HG02852 (cell line): ENCODE results near the gene TBC1D8.

Experiments used
- ATAC-seq: cut with Tn5 transposase; IDR thresholded peaks from one replicate; pipeline ENCODE4 v1.9.1; 2021; ENCODE audit warnings: mild to moderate bottlenecking, moderate library complexity; ENCODE audit not compliant: unreplicated experiment

The TBC1D8 gene

DNA sequence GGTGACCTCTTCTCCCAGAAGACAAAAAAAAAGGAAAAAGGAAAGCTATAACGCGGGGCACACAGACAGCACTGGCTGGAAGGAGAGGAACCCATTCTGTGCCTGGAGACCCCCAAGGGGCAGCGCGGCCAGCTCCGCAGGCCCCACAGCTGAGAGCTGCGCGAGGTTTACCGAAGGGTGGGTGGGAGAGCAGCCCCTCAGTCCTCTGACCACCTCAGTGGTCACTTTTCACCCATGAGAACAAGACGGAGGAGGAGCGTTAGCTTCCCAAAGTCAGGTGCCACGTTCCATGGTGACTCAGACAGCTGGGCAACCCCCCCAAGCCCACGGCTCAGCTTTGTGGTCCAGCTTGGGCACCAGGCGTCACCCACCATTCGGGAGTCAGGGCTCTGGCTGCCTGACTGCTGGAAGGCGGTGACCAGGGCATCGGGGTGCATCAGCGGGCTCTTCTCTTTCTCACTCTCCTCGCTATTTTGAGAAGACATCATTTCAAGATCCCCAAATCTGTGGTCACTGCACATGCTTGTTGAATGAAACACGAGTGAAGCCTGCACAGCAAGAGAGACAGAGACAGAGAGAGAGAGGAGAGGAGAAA, 113.9 kb downstream of the TBC1D8 start:
- no peak for ATAC-seq

DNA sequence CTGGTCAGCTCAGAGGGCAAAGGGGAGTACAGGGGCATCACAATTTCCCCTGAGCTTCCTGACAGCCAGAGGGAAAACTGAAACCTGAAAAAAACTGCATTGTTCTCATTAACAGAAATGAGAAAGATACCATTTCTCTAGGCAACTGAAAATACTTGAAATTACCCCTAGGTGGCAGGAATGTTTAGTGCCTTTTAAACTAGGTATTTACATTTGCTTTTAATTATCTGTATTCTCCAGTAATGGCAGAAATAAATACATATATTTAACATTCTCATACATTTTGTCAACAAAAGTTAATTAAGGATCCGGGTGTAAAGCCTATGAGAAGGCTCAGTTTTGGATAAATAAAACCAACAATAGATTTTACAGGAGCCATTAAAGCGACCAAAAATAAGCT, 114.6 kb downstream of the TBC1D8 start:
- no peak for ATAC-seq

DNA sequence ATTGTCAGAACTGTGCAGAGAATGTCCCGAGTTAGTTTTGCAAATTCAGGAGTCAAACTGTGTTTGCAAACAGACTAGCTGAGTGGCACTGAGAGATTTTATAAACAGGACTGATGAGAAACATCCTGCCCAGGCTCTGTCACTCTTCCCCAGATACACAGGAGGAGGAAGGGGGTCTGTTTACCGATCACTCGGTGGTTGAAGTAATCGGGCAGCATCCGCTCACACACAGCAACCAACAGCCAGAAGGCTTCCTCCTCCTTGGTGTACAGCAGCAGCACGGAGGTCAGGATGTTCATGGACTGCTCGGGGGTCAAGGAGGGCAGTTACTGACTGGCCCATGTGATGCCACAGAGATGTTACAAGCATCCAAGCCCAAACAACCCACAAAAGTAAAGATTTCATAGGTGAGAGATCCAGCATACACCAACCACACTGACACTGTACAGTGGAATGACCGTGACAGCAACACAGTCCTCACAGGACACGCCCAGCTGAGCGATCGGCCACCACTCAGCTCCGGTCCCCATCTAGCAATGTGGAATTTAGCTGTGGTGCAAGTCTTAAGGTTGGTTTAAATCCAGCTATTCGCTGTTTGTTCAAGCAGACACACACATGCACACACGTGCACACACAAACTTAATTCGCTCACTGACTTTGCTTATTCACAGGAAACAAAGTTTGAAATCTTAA, 119.0 kb downstream of the TBC1D8 start:
- ATAC-seq = no peak

DNA sequence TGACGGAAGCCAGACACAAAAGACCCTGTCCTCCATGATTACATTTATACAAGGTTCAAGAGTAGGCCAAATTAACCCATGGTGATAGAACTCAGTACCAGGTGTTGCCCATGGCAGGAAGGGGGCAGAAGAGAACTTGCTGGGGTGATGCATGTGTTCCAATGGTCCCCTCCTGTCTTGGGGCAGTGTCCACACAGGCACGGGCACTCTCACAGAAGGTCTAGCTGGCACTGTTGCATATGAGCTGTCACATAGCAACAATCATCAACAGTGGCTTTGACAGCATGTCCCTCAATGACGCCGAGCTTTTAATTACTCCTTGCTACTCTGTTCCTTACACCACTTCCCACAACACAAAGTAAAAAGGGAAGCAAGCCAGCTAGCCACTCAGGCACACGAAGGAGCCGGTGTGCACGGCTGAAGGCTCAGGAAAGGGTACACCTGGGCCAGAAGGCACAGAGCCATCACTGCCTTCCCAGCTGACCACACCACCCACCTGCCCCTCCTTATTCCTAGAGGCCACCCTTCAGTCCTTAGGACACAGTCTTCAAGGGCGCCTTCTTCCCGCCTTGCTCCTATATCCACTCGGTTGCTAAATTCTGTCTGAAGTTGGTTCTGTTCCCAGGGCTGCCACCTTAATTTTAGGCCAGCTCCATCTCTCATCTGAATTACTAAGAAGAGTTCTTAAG, 120.2 kb downstream of the TBC1D8 start:
- no peak for ATAC-seq

DNA sequence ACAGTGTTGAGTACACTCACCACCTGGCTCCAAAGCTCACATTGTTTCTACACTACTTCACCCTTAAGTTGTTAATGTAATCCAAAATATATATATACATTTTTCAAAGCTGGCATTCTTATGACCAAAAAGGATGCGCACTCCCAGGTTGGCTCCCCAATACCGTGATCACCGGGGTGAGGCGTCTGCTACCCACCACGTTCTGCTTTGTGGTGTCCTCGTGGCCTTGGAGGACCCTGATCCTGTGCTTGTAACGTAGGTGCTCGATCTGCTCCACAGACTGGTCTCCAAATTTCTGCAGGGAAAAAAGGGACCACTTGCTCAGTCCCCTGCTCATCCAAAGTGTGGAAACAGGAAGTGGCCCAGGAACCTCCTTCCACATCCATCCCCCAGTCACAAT, 123.3 kb downstream of the TBC1D8 start:
- no peak for ATAC-seq

DNA sequence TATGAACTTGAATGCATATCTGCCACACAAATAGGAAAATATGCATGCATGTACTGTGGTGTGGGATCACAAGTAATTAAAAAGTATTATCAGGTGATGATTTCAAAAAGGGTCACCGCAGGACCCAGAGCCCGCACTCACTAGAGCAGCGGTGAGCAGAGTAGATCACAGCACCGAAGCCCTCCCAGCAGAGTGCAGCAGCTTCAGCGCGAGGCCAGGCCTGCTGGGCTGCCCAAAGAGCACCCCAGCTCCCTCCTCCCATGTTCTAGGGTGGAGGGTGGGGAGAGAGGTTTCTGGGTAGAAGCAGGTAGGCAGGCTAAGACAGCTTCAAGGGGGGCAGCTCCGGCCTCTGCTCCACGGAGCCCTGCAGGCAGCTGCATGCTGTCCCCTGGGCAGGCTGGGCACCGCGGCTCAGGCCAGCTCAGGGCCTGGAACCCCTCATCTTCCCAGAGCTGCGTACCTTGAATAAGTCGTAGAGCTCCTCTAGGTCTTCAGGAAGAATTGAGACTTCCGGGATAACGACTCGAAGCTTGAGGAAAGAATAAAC, 124.2 kb downstream of the TBC1D8 start:
- ATAC-seq = no peak

DNA sequence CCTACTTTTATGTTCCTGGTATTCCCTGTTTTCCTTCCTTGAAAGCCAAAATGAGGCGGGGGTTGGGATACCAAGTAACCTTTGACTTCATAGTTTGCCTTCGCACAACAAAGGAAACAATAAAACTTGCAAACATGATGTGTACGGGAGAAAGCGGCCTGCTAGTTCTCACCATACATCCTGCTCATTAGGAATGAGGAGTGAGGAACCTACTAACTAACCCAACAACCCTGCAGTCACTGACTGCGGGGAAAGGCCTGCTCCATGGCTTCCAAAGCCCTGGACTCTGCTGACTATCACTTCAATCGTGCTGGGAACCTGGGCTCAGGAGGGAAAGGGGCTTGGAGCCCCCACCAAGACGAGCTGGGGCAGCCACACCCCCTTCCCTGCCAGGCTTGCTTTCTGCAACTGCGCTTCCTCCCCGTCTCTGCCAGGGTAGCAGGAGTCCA, 124.9 kb downstream of the TBC1D8 start:
- no peak for ATAC-seq

DNA sequence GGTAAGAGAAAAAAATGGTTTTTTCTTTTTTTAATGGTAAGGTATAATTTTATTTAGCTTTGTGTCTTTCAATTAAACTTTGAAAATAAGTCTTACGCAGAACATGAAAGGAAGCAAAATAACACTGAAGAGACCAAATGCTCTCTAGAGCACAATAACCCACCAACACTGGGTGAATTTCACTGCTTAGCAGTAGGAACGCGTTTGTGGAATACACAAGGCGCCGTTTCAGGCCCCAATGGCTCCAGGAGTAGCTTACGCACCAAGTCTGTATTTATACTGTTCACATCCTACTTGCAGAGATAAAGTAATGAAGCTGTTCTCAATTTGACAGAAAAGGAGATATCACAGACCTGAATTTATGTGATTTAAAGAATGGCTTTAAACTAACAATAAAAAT, 125.6 kb downstream of the TBC1D8 start:
- ATAC-seq = no peak

DNA sequence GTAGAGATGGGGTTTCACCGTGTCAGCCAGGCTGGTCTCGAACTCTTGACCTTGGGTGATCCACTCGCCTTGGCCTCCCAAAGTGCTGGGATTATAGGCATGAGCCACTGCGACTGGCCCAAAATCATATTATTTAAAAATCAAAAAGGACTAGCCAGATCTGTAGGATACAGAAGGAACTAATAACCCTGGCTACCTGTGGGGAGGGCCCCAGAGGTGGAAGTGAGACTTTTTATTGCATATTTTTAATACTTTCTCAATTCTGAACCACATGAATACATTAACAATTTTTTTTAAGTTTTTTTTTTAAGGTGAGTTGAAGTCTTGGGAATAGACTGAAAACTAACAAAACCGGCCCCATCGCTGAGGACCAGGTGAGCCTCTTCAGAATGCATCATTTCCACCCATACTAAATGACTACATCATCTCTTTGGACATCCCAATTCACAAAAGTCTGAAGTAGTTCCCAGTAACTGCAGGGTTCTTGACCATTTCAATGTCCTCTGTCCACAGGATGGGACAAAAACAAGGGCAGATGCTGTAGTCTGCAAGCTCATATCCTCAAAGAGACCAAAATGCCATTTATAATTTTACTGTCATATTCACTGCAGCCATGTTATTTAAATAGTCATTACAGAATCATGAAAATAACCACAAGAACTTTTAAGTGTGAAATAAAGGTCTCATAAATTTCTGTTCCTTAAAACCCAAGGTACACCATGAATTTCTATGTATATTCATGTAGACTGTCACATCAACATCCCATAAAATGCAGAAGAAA, 127.7 kb downstream of the TBC1D8 start:
- ATAC-seq = no peak

DNA sequence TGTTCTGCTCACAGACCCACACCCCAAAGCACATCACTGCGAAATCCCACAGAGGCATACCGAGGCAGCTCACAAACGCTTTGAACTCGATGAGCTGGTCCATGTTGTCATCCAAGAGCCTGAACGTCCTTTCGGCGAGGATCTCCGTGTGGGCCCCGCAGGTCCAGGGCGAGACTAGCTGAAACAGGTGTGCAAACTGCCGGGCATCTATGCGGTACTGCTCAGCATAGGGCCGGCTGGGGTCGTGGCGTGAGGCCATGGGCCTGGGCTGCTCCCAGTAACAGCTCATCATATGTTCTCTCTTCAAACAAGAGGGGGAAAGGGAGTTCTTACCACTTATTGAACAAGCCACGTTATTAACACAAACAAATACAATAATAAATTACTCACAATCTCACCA, 129.0 kb downstream of the TBC1D8 start:
- no peak for ATAC-seq

DNA sequence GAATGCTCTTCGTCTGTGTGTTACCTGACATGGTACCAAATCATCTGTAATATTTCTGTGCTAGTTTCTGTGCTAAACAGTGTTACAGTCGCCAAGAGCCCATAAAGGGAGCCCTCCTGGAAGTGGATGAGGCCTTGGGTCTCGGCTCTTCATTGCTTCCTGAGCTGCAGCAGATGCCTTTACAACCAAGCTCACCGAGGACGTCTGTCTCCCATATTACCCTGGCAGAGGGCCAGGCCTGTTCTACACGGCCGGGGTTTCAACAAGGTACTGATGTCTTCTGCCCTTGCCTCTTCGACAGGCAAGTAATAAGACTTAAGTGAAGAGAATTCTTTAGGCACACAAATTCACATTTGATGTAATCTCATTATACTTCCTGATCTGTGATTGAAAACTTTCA, 132.2 kb downstream of the TBC1D8 start:
- ATAC-seq = no peak

DNA sequence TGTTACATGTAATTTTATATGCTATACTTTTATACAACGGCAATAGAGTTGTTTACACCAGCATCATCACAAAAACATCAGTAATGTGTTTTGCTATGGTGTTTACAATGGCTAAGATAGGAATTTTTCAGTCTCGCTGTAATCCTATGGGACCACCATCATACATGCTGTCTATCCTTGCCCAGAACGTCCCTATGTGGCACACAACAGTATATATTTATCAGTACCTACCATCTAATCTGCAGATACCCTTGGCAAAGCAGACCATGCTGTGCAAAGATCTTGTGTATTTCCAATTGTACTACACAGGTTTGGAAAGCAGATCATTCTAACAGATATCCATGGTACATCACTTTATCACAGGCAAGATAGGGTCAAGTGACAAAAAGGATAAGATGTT, 133.8 kb downstream of the TBC1D8 start:
- ATAC-seq = no peak

DNA sequence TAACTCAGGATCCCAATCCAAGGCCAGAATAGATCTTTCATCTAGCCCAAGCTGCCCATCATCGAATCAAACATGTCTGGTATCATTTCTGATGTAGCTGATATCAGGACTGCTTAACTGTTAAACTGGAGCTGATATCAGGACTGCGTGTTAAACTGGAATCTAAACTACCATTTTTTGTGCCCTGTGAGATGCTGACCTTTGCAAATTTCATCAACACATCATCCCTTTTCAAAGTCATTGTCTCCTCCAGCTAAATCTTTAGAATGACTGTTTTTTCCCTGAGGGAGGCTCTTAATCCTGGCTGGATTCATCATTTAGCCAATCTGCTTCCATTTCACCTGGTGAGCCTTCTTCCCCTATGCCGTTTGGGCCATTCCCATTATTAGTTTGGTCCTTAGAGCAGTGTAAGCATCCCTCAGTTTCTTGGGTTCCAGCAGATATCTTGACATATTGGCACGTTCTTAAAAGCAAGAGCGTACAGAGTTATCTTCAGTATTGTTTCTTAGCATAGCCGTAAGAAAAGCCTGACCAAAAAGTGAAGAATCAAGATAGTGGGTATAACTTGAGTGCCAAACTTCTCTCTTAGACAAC, 136.8 kb downstream of the TBC1D8 start:
- ATAC-seq = no peak

DNA sequence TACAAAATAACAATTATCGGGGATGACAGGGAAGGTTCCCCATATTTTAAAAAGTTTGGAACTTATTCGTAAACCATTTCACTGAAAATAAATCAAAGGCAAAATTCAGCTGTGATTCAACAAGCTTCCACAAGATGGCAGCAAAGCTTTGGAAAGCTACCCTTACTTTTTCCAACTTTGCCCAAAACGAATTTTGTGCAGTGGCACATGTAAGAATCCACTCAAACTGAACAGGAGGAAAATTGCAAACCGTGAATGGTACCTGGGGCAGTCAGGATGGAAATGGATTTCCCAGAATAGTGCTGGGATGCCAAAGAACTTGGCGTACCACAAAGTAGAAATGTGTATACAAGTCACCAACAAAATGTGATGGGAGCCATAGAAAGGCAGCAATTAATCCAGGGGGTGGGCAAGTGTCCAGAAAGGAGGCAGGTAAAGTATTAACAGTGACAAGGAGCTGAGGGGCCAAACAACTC, 138.4 kb downstream of the TBC1D8 start:
- no peak for ATAC-seq

DNA sequence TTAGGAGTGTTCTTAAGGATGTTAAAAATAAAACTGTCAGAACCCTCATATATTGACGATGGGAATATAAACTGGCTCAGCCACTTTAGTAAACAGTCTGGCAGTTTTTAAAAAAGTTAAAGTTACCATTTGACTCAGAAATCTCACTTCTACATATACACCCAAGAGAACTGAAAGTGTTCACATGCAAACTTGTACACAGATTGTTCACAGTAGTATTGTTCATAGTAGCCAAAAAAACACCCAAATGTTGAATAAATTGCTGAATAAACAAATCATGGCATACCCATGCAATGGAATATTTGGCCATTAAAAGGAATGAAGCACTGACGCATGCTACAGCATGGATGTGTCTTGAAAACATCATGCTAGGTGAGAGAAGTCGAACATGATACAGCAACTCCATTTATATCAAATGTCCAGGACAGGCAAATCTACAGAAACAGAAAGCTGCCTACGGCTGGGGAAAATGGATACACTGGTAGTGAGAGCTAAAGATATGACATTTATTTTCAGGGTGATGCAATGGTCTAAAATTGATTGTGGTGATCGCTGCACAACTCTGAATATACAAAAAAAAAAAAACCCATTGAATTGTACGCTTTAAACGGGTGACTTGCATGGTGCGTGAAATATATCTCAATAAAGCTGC, 139.0 kb downstream of the TBC1D8 start:
- peak; percentile 86 for ATAC-seq

DNA sequence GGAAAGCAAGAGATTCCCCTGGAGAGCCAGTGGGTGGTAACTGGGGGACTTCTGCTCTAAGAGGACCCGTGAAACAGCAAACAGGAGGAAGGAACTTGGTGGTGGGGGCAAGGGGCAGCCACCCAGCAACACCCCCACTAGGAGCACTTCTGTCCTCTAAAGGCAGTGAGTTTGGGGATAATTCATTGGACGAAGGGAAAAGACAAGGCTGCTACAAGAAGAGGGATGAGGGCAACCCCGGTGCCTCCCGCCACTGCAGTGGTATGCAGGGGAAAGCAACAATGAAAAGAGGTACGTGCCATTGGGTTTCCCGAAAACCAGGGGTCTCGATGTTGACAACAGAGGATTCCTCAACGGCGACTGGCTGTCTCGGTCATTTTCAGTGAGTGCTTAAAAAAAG, 140.0 kb downstream of the TBC1D8 start:
- no peak for ATAC-seq

DNA sequence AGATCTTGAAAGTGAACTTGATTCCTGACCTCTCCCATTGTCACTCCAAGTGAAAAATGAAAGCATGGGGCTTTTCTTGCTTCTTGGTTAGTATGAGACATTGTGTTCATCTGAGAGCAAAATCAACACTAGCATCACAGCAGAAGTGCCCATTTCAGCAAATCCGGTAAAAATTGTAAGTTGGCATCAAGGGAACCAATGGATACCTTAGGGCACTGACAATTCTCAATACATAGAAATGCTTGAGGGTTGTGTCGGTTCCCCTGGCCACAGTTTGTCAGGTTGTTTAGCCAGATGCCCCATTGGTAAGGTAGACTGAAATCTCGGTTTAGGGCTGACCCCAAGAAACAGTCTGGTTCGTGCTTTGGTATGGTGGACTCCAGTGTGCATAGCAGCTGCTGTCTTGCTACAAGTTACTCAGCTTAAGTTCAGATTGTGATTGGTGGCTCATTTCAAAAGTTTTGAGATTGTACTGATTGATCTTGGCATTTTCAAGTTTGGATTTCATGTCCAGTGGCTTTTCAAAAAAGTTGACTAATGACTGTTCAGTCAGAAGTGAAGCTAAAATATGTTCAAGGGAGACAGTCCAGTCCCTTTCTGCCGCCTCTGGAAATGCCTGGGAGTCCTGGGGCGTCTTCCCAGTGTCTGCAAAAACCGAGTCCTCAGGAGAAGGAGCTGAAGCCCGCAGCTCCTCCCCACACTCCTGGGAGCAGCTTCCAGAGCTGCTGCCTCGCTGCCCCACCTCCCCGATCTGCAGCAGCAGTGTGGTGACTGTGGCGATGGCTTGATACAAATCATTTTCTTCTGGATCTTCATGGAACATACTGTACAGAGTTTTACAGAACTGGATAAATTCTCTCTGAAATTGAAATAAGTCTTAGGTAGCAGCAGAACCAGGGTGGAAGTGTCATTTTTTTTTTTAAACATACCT, 143.5 kb downstream of the TBC1D8 start:
- ATAC-seq = no peak

DNA sequence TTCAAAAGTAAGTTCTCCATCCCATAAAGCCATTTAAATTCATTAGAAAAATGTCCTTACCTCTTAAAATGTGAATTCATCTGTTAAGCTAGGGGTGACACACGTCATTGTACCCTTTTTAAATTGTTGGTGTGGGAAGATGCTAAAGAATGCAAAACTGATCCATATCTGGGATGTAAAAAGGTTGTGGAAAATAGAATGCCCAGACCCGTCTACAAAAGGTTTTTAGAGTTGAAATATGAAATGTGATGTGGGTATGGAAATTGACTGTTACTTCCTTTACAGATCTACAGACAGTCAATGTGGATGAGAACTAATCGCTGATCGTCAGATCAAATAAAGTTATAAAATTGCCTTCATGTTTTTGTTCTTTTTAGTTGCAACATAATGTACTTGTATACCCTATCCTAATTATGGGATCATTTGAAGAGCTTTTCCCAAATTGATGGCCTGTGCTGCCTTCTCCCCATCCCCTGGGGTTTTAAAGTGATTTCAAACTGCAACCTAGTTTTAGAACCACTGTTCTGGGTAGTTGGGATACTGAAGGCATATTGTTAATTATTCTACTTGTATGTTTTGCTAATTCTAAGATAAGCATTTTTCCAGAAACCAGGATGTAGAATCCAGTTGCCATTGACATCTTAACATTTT, 145.0 kb downstream of the TBC1D8 start:
- no peak for ATAC-seq
